Femur (tissue), 1 donor: Measurements from ENCODE around the gene RPS3.
A peak's percentile ranks its signal among the peaks of the same experiment; 100 is the strongest.
"Not testable (repeated sequence)": the region's sequence is repeated elsewhere in the genome, so short reads cannot be mapped to it uniquely, and the experiment has no call there.

ENCODE experiments used
- DNase-seq: peaks from one replicate; pipeline ENCODE4 v3.0.0-alpha.2; 2017

Gene RPS3

GRCh38 chr11:75399344-75400145, at the start of gene RPS3:
RPS3 (plus strand) TSS chr11:75399518; CDS start chr11:75399548, 30 bp downstream.
- DNase-seq = peak; percentile 96

DNA sequence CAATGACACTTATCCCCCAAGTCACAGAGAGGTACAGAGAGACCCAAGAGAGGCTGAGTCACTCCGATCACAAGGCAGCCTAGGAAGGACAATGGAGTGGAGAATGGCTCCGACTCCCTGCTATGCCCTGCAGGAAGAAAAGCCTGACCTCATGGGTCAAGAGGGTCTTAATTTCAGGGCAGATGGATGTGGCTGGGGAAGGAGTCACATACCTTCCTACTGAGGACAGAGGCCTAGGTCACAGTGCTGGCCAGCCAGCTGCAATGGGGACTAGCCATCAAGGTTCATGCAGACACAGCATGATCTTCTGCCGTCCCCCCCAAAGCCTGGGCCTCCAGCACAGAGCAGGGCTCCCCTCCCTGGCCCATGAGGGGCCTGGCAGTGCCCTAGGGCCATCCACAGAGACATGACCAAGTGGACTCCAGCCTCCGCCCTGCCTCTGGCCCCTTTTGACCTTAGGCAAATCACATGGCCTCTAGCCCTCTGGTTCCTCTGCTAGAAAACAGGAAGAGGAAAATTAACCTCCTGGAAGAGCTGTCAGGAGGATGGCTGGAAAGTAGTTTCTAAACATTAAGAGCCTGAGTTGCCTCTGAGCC, 49.7 kb upstream of the RPS3 start:
- no peak for DNase-seq

GRCh38 chr11:75350122-75350742, 49.1 kb upstream of the RPS3 start:
- DNase-seq = no peak

DNA sequence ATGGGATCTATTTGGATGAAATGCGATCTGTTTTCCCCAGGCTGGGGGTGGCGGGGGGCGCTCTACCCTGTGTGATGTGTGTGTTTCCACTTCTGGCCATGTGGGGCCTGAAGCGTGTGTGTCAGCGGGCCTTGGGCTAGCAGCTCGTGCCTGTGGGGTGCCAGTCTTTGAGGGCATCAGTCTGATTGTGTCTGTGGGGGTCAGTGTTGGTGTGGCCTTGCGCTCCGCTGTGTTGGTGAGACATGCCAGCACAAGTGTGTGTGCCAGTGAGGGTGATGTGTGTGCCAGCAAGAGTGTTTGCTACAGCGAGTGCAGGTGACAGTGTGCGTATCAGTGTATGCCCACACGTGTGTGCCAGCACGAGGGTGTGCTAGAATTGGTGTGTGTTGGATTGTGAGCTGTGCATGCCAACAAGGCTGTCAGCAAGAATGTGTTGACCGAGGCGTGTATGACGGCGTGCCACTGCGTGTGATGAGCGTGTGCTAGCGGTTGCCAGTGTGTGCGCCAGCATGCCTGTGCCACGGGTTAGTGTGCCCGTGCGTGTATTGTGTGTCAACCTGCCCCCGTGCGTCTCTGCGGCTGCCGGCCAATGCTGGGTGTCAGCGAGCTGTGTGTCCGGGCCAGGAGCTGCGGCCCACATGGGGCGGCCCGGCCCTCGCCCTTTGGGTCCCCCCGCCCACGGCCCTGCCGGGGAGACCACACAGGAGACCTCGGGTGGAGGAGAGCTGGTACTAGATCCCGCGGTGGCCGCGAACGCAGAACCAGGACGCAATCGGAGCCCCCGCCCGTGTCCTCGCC, 48.4 kb upstream of the RPS3 start:
- DNase-seq = peak; percentile 57

- no peak for DNase-seq
Measured at GRCh38 chr11:75351541-75351790, 47.9 kb upstream of the RPS3 start, which contains the start of gene ARRB1. ARRB1 (minus strand) TSS chr11:75351661; CDS start chr11:75351607, 54 bp downstream.

DNA sequence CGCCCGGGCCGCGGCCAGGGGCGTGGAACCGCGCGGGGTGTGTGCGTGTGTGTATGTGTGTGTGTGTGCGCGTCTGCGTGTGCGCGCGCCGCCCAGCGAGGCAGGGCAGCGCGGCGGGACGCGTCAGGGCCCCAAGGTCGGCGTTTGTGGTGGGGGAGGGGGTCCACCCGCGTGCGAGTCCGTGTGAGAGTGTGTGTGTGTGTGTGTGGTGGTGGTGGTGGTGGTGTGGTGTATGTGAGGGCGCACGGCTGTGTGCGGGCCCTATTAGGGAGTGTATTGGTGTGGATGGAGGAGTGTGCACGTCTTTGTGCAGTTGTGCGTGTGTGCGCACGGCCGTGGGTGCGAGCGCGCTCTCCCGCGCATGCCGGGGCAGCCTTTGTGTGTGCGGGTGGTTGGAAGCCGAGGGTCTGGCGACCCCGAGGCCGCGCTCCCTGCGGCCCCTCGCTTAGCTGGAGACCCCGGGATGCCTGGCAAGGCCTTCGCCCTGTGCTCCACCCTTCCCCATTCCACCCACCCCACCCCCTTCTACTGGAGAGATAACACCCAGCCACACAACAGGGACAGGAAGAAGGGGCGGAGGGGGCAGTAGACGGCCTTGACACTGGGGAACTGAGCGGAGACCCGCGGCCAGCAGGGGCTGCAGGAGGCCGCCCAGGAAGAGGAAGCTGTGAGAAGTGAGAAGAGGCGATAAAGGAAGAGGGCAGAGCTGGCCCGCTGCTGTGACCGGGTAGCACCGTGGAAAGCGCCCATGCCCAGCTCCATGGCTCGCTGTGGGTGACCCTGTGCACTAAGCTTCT, 47.3 kb upstream of the RPS3 start:
- DNase-seq = peak; percentile 69

DNA sequence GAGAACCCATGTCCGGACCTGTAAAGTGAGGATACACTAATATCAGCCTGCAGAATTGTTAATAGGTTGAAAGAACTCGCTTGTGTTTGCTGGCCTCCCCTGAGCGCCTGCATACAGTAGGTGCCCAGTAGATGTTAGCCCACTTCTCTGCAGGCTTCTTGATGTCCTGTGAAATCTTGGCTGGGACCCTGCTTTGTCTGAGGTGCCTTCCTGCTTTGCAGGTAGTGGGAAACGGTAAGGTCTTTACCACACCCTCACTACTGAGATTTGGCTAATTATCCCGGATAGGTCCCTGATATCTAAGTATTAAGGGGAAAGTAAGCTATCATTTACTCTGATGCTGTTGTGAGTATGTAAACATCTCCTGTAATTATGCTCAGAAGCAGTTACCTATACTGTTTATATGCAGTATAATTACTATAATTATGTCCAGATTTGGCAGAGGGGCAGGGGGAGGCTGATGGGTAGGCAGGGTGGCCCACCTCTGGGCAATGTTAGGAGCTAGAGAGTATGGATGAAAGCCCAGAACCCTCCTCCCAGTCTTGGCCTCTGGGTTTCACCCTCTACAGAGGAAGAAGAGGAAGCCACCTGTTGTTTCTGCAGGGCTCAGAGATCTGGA, 46.6 kb upstream of the RPS3 start:
- no peak for DNase-seq

GRCh38 chr11:75355051-75355450, 44.3 kb upstream of the RPS3 start:
- no peak for DNase-seq

GRCh38 chr11:75356613-75357012, 42.7 kb upstream of the RPS3 start:
- no peak for DNase-seq

GRCh38 chr11:75362285-75362684, 37.0 kb upstream of the RPS3 start:
- DNase-seq = not testable (repeated sequence)

GRCh38 chr11:75365711-75366181, 33.6 kb upstream of the RPS3 start:
- DNase-seq = no peak

DNA sequence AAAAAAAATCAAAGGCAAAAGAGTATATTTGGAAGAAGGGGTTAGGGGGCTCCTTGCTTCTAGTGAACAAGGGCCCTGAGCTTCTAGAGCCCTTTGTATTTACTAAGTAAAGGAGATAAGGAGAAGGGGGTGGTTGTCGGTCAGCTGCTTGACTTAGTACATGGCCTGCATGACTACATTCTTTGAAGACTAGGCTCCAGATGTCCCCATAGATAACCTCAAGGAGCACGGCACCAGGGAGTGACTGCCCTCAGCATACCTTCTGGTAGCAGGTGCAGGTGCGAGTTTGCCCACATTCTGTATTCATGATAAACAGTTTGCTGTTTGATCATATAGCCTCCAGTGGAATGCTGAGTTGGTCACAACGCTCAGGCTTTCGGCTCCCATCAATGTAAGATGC, 32.5 kb upstream of the RPS3 start:
- DNase-seq = not testable (repeated sequence)

- no peak for DNase-seq
Measured at GRCh38 chr11:75369560-75370255, 29.6 kb upstream of the RPS3 start.

DNA sequence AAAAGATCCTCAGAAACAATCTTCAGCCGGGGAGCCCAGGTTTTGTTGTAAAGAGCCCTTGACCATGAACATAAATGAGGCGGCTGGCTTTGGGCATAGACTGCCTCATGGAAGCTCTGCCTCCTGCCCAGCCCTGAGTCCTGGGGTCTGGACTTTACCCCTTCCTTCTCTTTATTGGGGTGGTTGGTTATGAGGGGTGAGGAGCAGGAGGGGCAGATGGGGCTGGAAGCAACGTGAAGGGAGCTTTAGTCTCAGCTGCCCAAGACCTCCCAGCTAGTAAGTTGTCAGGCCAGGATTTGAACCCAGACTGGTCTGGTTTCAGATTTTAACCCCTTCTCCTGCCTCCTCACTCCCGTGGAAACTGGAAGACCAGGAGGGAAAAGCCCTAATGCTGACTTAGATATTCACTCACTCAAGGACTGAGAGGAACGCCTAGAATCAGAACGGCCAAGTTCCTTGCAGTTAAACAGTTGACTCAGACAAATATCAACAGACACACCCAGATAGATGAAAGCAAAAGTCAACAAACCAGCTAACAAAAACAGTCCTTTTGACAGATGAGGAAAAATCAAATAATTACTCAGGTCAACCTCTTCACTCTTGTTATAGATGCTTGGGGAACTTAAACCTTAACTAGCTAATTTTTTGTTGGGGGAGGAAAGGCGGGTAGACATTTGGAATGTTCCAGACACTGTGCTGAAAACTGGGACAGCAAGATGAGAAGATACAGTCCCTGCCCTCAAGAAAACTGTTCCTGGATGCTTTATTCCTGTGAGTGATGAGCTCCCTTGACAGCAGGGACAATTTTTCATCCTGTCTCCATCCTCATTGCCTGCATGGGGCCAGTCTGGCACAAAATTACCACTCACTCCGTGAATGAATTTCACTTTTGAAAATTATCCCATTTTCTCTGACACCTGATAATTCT, 27.1 kb upstream of the RPS3 start:
- DNase-seq = no peak

DNA sequence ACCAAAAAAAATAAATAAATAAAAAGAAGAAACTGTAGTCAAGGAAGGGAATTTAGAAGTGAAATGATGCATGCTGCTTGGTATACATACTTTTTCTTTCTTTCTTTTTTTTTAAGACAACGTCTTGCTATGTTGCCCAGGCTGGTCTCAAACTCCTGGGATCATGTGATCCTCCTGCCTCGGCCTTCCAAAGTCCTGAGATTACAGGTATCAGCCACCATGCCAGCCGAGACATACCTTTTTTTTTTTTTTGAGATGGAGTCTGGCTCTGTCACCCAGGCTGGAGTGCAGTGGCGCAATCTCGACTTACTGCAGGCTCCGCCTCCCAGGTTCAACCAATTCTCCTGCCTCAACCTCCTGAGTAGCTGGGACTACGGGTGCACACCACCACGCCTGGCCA, 26.1 kb upstream of the RPS3 start:
- DNase-seq = no peak

- no peak for DNase-seq
Measured at GRCh38 chr11:75374646-75375045, 24.7 kb upstream of the RPS3 start.

- DNase-seq = no peak
Measured at GRCh38 chr11:75375626-75376025, 23.7 kb upstream of the RPS3 start.

- DNase-seq = no peak
Measured at GRCh38 chr11:75376175-75376574, 23.1 kb upstream of the RPS3 start.

DNA sequence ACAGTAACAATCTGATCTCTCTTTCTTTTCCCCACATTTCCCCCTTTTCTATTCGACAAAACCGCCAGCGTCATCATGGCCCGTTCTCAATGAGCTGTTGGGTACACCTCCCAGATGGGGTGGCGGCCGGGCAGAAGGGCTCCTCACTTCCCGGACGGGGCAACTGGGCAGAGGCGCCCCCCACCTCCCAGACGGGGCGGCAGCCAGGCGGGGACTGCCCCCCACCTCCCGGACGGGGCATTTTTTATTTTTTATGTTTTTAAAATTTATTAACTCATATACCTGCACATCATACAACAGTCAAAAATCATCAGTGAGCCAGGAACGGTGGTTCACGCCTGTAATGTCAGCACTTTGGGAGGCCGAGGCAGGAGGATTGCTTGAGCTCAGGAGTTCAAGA, 20.5 kb upstream of the RPS3 start:
- DNase-seq = not testable (repeated sequence)

DNA sequence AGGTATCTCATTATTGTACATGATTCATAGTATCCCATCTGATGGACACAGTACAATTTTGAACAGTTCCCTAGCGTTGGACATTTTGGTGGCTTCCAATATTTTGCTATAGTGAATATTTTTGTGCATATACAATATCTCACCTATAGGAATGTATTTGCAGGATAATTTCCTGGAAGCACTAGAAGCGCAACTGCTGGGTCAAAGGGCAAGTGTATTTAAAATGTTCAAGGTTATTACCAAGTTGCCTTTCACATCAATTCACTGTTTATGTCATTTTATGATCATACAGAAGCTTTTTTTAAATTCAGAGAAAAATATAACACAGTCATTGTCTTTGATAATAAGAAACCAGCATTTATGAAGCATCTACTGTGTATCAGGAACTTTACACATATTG, 19.1 kb upstream of the RPS3 start:
- DNase-seq = no peak
